HG03159 (cell line): ENCODE data around the gene FEM1B.

Experiments used
- ATAC-seq: cut with Tn5 transposase; IDR thresholded peaks from one replicate; pipeline ENCODE4 v1.9.1; 2021; ENCODE audit warnings: mild to moderate bottlenecking, moderate library complexity; ENCODE audit not compliant: unreplicated experiment

Gene FEM1B

DNA sequence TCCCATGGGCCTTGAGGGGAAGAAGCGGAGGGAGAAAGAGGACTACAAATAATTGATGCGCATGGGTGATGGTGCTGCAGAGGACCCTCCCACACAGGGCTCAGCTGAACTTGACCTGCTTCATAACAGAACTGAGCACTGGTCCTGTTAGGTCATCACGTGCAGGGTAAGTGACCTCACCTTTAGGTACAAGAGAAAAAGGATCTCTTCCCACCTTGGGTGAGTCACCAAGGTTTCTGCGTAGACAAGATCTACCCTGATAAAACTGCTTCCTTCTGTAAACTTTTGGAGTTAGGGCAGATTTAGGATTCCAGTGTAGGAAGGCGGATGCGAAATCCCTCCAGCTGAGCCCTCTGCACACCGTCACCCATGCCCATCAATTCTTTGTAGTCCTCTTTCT lies 67.1 kb downstream of the FEM1B start:
- no peak for ATAC-seq
